ENCODE results near the gene DHX38.

DNA sequence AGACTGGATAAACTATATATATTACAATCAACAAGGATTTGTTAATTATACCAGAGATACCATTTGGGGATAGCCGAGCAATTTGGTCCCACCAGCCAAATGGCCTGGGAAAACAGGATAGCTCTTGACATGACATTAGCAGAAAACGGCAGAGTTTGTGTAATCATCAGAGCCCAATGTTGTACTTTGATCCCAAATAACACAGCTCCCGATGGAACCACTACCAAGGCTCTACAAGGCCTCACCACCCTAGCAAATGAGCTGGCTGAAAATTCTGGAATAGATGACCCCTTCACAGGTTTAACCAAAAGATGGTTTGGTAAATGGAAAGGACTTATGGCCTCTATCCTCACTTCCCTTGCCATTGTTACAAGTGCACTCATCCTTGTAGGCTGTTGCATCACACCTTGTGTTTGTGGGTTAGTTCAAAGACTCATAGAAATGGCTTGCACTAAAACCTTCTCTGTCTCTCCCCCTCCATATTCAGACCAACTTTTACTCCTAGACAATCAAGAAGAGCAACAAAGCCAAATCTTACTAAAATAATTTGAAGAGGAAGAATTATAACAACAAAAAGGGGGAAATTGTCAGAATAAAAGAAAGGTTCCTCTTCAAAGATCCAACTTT is 9.8 kb upstream of the DHX38 start:
- TF ChIP-seq, protein P1, sequence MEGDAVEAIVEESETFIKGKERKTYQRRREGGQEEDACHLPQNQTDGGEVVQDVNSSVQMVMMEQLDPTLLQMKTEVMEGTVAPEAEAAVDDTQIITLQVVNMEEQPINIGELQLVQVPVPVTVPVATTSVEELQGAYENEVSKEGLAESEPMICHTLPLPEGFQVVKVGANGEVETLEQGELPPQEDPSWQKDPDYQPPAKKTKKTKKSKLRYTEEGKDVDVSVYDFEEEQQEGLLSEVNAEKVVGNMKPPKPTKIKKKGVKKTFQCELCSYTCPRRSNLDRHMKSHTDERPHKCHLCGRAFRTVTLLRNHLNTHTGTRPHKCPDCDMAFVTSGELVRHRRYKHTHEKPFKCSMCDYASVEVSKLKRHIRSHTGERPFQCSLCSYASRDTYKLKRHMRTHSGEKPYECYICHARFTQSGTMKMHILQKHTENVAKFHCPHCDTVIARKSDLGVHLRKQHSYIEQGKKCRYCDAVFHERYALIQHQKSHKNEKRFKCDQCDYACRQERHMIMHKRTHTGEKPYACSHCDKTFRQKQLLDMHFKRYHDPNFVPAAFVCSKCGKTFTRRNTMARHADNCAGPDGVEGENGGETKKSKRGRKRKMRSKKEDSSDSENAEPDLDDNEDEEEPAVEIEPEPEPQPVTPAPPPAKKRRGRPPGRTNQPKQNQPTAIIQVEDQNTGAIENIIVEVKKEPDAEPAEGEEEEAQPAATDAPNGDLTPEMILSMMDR (IDR thresholded peaks at IDR 0.05; ENCODE audit: poor library complexity), result no peak
- TF ChIP-seq EZH2 (IDR thresholded peaks at IDR 0.05; ENCODE audit: borderline replicate concordance), result no peak
